PFSK-1 (cell line): ENCODE data around the gene FAM83G.

Experiments used
- POLR2AphosphoS5 ChIP-seq: IDR thresholded peaks from 2 replicates; pipeline ENCODE4 v1.6.1; 2012; ENCODE audit warnings: low read depth, mild to moderate bottlenecking, control low read depth, low read length, moderate library complexity
- TF ChIP-seq, protein P1 (sequence below), 2 experiments: IDR thresholded peaks; 2 replicates each; pipeline versions ENCODE4 v1.6.1 to v1.8.0; 2011 to 2012; ENCODE audit warnings: low read depth in 2 of 2, low read length in 2 of 2, control low read depth in 1 of 2, inconsistent platforms in 1 of 2, mild to moderate bottlenecking in 1 of 2, moderate library complexity in 1 of 2; ENCODE audit not compliant: insufficient read depth in 1 of 2

- TF ChIP-seq, protein P1, sequence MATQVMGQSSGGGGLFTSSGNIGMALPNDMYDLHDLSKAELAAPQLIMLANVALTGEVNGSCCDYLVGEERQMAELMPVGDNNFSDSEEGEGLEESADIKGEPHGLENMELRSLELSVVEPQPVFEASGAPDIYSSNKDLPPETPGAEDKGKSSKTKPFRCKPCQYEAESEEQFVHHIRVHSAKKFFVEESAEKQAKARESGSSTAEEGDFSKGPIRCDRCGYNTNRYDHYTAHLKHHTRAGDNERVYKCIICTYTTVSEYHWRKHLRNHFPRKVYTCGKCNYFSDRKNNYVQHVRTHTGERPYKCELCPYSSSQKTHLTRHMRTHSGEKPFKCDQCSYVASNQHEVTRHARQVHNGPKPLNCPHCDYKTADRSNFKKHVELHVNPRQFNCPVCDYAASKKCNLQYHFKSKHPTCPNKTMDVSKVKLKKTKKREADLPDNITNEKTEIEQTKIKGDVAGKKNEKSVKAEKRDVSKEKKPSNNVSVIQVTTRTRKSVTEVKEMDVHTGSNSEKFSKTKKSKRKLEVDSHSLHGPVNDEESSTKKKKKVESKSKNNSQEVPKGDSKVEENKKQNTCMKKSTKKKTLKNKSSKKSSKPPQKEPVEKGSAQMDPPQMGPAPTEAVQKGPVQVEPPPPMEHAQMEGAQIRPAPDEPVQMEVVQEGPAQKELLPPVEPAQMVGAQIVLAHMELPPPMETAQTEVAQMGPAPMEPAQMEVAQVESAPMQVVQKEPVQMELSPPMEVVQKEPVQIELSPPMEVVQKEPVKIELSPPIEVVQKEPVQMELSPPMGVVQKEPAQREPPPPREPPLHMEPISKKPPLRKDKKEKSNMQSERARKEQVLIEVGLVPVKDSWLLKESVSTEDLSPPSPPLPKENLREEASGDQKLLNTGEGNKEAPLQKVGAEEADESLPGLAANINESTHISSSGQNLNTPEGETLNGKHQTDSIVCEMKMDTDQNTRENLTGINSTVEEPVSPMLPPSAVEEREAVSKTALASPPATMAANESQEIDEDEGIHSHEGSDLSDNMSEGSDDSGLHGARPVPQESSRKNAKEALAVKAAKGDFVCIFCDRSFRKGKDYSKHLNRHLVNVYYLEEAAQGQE (IDR thresholded peaks at IDR 0.05; ENCODE audit: insufficient read depth in 1 of 2, low read depth in 2 of 2, low read length in 2 of 2) = no peak
- no peak for TF ChIP-seq POLR2AphosphoS5
Measured at GRCh38 chr17:19013226-19013625, 8.7 kb upstream of the FAM83G start.
